B cell (primary cell): ENCODE measurements around the gene ATP1B2.

Experiments
- CTCF ChIP-seq: fragments of 200-600 bp; IDR thresholded peaks from one replicate; pipeline ENCODE4 v1.8.0; 2022; ENCODE audit warnings: antibody characterized with exemption, mild to moderate bottlenecking
- EZH2 ChIP-seq: IDR thresholded peaks from 2 replicates; pipeline ENCODE4 v1.6.1; 2012; ENCODE audit warnings: borderline replicate concordance, low read depth, mild to moderate bottlenecking, moderate library complexity, low read length; ENCODE audit not compliant: insufficient read depth, poor library complexity, severe bottlenecking

GRCh38 chr17:7631398-7632380 lies 19.0 kb upstream of the ATP1B2 start:
- TF ChIP-seq CTCF (no peak), EZH2 (no peak)
